ENCODE data around the gene ECI1.

DNA sequence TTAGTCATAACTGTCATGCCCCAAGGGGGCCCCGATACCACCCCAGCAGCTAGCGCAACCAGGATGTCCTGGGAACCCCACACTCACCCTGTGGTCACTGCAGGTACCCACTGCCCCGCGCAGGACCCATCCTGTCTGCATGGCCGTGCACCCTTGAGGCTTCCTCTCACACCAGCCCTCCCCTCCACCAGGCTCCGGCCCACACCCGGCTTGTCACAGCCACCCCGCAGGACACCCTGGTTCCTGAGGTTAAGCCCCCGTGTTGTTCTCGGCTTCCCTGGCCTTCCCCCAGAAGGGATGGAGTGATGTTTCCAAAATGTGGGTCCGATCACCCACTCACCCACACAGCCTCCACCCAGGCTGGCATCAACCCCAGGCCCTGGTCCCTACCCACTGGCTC is 7.6 kb downstream of the ECI1 start:
- TF ChIP-seq, protein P1, sequence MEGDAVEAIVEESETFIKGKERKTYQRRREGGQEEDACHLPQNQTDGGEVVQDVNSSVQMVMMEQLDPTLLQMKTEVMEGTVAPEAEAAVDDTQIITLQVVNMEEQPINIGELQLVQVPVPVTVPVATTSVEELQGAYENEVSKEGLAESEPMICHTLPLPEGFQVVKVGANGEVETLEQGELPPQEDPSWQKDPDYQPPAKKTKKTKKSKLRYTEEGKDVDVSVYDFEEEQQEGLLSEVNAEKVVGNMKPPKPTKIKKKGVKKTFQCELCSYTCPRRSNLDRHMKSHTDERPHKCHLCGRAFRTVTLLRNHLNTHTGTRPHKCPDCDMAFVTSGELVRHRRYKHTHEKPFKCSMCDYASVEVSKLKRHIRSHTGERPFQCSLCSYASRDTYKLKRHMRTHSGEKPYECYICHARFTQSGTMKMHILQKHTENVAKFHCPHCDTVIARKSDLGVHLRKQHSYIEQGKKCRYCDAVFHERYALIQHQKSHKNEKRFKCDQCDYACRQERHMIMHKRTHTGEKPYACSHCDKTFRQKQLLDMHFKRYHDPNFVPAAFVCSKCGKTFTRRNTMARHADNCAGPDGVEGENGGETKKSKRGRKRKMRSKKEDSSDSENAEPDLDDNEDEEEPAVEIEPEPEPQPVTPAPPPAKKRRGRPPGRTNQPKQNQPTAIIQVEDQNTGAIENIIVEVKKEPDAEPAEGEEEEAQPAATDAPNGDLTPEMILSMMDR (IDR thresholded peaks at IDR 0.05; ENCODE audit: low read depth, low read length, poor library complexity, severe bottlenecking) = no peak
- TF ChIP-seq EZH2phosphoT487 (IDR thresholded peaks at IDR 0.05; ENCODE audit: borderline replicate concordance, low read length) = no peak

Data from DOHH2 (cell line).